Hepatic stellate cell (primary cell): Measurements from ENCODE around the gene RPL22.

Experiments
- DNase-seq: peaks from one replicate; pipeline ENCODE4 v3.0.0; 2011; ENCODE audit warnings: low spot score

RPL22 gene

GRCh38 chr1:6171548-6172124 lies 27.8 kb downstream of the RPL22 start:
- DNase-seq = no peak

- DNase-seq = no peak
Measured at GRCh38 chr1:6170742-6171201, 28.6 kb downstream of the RPL22 start.

GRCh38 chr1:6170116-6170741 lies 29.2 kb downstream of the RPL22 start:
- DNase-seq = no peak

GRCh38 chr1:6168947-6169586 lies 30.3 kb downstream of the RPL22 start:
- DNase-seq = no peak

- DNase-seq = no peak
Measured at GRCh38 chr1:6167391-6168303, 31.7 kb downstream of the RPL22 start.

GRCh38 chr1:6166655-6167390 lies 32.6 kb downstream of the RPL22 start:
- DNase-seq = no peak

- DNase-seq = no peak
Measured at GRCh38 chr1:6166221-6166620, 33.2 kb downstream of the RPL22 start.

GRCh38 chr1:6165441-6165985 lies 33.9 kb downstream of the RPL22 start:
- DNase-seq = no peak

- no peak for DNase-seq
Measured at GRCh38 chr1:6165027-6165426, 34.4 kb downstream of the RPL22 start.

- DNase-seq = no peak
Measured at GRCh38 chr1:6163973-6164617, 35.3 kb downstream of the RPL22 start.

GRCh38 chr1:6163191-6163972 lies 36.0 kb downstream of the RPL22 start:
- DNase-seq = no peak

GRCh38 chr1:6162773-6163172 lies 36.6 kb downstream of the RPL22 start:
- no peak for DNase-seq

GRCh38 chr1:6162341-6162740 lies 37.1 kb downstream of the RPL22 start:
- DNase-seq = no peak

GRCh38 chr1:6158181-6158580 lies 41.2 kb downstream of the RPL22 start:
- no peak for DNase-seq

- DNase-seq = no peak
Measured at GRCh38 chr1:6157528-6158174, 41.7 kb downstream of the RPL22 start.

GRCh38 chr1:6157132-6157527 lies 42.3 kb downstream of the RPL22 start:
- no peak for DNase-seq

GRCh38 chr1:6154525-6155319 lies 44.7 kb downstream of the RPL22 start:
- no peak for DNase-seq

GRCh38 chr1:6152882-6153281 lies 46.5 kb downstream of the RPL22 start:
- no peak for DNase-seq

- DNase-seq = no peak
Measured at GRCh38 chr1:6152181-6152580, 47.2 kb downstream of the RPL22 start.
